ENCODE results near the gene STON1. TPM values are rescaled to one million over a fixed set of nuclear protein-coding genes. Genes with fewer than 3 reads are reported as not detected.

Gene STON1
- total and polyA plus RNA-seq, 2 of the 8 experiments (the other 6 are each of a cell fraction or from before 2014, with no cell fraction given), result 5.0 to 10.1 TPM

DNA sequence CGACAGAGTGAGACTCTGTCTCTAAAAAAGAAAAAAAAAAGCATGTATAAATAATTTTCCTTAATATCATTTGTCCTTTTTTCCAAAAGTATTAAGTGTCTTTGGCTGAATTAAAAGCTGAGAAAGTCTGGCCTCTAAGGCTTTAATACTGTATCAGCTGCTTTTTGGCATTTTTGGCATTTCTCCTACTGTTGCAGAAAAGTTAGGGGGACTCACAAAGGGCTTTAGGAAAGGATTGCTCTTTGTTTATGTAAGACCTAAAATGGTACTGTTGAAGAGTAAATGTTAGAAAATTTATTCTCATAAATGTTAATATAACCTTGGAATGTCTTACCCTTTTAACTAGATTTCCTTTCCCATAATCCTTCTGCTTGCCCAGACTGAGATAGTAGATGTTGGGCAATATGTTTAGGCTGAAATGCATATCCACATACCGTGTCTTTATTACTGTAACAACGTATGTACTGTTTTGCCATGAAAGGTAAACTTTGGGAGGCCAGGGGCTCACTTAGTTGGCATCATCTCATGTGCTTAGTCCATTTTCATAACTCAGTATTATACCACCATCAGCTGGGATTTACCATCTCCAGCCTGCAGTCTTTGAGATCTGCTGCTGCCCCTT, 18.0 kb upstream of the STON1 start (continued):
- TF ChIP-seq, protein P1, sequence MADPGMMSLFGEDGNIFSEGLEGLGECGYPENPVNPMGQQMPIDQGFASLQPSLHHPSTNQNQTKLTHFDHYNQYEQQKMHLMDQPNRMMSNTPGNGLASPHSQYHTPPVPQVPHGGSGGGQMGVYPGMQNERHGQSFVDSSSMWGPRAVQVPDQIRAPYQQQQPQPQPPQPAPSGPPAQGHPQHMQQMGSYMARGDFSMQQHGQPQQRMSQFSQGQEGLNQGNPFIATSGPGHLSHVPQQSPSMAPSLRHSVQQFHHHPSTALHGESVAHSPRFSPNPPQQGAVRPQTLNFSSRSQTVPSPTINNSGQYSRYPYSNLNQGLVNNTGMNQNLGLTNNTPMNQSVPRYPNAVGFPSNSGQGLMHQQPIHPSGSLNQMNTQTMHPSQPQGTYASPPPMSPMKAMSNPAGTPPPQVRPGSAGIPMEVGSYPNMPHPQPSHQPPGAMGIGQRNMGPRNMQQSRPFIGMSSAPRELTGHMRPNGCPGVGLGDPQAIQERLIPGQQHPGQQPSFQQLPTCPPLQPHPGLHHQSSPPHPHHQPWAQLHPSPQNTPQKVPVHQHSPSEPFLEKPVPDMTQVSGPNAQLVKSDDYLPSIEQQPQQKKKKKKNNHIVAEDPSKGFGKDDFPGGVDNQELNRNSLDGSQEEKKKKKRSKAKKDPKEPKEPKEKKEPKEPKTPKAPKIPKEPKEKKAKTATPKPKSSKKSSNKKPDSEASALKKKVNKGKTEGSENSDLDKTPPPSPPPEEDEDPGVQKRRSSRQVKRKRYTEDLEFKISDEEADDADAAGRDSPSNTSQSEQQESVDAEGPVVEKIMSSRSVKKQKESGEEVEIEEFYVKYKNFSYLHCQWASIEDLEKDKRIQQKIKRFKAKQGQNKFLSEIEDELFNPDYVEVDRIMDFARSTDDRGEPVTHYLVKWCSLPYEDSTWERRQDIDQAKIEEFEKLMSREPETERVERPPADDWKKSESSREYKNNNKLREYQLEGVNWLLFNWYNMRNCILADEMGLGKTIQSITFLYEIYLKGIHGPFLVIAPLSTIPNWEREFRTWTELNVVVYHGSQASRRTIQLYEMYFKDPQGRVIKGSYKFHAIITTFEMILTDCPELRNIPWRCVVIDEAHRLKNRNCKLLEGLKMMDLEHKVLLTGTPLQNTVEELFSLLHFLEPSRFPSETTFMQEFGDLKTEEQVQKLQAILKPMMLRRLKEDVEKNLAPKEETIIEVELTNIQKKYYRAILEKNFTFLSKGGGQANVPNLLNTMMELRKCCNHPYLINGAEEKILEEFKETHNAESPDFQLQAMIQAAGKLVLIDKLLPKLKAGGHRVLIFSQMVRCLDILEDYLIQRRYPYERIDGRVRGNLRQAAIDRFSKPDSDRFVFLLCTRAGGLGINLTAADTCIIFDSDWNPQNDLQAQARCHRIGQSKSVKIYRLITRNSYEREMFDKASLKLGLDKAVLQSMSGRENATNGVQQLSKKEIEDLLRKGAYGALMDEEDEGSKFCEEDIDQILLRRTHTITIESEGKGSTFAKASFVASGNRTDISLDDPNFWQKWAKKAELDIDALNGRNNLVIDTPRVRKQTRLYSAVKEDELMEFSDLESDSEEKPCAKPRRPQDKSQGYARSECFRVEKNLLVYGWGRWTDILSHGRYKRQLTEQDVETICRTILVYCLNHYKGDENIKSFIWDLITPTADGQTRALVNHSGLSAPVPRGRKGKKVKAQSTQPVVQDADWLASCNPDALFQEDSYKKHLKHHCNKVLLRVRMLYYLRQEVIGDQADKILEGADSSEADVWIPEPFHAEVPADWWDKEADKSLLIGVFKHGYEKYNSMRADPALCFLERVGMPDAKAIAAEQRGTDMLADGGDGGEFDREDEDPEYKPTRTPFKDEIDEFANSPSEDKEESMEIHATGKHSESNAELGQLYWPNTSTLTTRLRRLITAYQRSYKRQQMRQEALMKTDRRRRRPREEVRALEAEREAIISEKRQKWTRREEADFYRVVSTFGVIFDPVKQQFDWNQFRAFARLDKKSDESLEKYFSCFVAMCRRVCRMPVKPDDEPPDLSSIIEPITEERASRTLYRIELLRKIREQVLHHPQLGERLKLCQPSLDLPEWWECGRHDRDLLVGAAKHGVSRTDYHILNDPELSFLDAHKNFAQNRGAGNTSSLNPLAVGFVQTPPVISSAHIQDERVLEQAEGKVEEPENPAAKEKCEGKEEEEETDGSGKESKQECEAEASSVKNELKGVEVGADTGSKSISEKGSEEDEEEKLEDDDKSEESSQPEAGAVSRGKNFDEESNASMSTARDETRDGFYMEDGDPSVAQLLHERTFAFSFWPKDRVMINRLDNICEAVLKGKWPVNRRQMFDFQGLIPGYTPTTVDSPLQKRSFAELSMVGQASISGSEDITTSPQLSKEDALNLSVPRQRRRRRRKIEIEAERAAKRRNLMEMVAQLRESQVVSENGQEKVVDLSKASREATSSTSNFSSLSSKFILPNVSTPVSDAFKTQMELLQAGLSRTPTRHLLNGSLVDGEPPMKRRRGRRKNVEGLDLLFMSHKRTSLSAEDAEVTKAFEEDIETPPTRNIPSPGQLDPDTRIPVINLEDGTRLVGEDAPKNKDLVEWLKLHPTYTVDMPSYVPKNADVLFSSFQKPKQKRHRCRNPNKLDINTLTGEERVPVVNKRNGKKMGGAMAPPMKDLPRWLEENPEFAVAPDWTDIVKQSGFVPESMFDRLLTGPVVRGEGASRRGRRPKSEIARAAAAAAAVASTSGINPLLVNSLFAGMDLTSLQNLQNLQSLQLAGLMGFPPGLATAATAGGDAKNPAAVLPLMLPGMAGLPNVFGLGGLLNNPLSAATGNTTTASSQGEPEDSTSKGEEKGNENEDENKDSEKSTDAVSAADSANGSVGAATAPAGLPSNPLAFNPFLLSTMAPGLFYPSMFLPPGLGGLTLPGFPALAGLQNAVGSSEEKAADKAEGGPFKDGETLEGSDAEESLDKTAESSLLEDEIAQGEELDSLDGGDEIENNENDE (IDR thresholded peaks at IDR 0.05; ENCODE audit: insufficient replicate concordance, low read length), result no peak
